C4-2B (cell line): ENCODE results near the gene ADAMTS3.
"Not testable (repeated sequence)": the region's sequence is repeated elsewhere in the genome, so short reads cannot be mapped to it uniquely, and the experiment has no call there.

Source experiments
- H3K27ac ChIP-seq: fragments of 450-650 bp; 2 replicates; pipeline ENCODE4 v1.5.1; 2017
- CTCF ChIP-seq: fragments of 450-650 bp; conservative IDR thresholded peaks from 2 replicates; pipeline ENCODE4 v1.5.1; 2017; ENCODE audit warnings: mild to moderate bottlenecking
- ZFX ChIP-seq: fragments of 450-650 bp; IDR thresholded peaks from 2 replicates; pipeline ENCODE4 v1.6.1; 2017

The ADAMTS3 gene

GRCh38 chr4:72432282-72432681 lies 136.7 kb downstream of the ADAMTS3 start:
- H3K27ac ChIP-seq = no peak overlapping the region
- TF ChIP-seq ZFX = no peak
- no peak for TF ChIP-seq CTCF

- H3K27ac ChIP-seq = no peak overlapping the region
- TF ChIP-seq ZFX = no peak
- no peak for TF ChIP-seq CTCF
Measured at GRCh38 chr4:72430988-72431387, 138.0 kb downstream of the ADAMTS3 start.

GRCh38 chr4:72430050-72430449 lies 139.0 kb downstream of the ADAMTS3 start:
- H3K27ac ChIP-seq = no peak overlapping the region
- TF ChIP-seq ZFX (no peak), CTCF (no peak)

- TF ChIP-seq ZFX = no peak
- no peak for TF ChIP-seq CTCF
- H3K27ac ChIP-seq = no peak overlapping the region
Measured at GRCh38 chr4:72429397-72429889, 139.6 kb downstream of the ADAMTS3 start.

- TF ChIP-seq ZFX (no peak), CTCF (no peak)
- no peak overlapping the region for H3K27ac ChIP-seq
Measured at GRCh38 chr4:72427057-72427456, 142.0 kb downstream of the ADAMTS3 start.

- H3K27ac ChIP-seq = not testable (repeated sequence)
Measured at GRCh38 chr4:72425908-72426307, 143.1 kb downstream of the ADAMTS3 start.

GRCh38 chr4:72424006-72424405 lies 145.0 kb downstream of the ADAMTS3 start:
- no peak overlapping the region for H3K27ac ChIP-seq
- TF ChIP-seq ZFX (no peak), CTCF (no peak)

- H3K27ac ChIP-seq = no peak overlapping the region
Measured at GRCh38 chr4:72422416-72422815, 146.6 kb downstream of the ADAMTS3 start.

More at GRCh38 chr4:72422416-72422815, 146.6 kb downstream of the ADAMTS3 start:
- TF ChIP-seq CTCF (no peak), ZFX (no peak)
